ENCODE measurements around the gene USP6.
"Not testable (repeated sequence)": the region's sequence is repeated elsewhere in the genome, so short reads cannot be mapped to it uniquely, and the experiment has no call there.

USP6 gene

GRCh38 chr17:5135726-5136579, 20.1 kb downstream of the USP6 start:
- DNase-seq (ENCODE audit: low spot score), result no peak

GRCh38 chr17:5136580-5137412, 21.0 kb downstream of the USP6 start:
- DNase-seq (ENCODE audit: low spot score), result not testable (repeated sequence)

- DNase-seq (ENCODE audit: low spot score), result not testable (repeated sequence)
These were observed 21.8 kb downstream of the USP6 start for GRCh38 chr17:5137511-5138197.

GRCh38 chr17:5138198-5138544, 22.3 kb downstream of the USP6 start:
- DNase-seq (ENCODE audit: low spot score), result not testable (repeated sequence)

GRCh38 chr17:5138616-5139457, 23.0 kb downstream of the USP6 start:
- no peak for DNase-seq (ENCODE audit: low spot score)

GRCh38 chr17:5139458-5139732, 23.6 kb downstream of the USP6 start:
- DNase-seq (ENCODE audit: low spot score), result no peak

- DNase-seq (ENCODE audit: low spot score), result not testable (repeated sequence)
These were observed 27.0 kb downstream of the USP6 start for GRCh38 chr17:5142877-5143276.

GRCh38 chr17:5146122-5146521, 30.3 kb downstream of the USP6 start:
- not testable (repeated sequence) for DNase-seq (ENCODE audit: low spot score)

- DNase-seq (ENCODE audit: low spot score), result not testable (repeated sequence)
These were observed 44.9 kb downstream of the USP6 start for GRCh38 chr17:5160702-5161101.

- DNase-seq (ENCODE audit: low spot score), result not testable (repeated sequence)
These were observed 46.0 kb downstream of the USP6 start for GRCh38 chr17:5161793-5162192.

- DNase-seq (ENCODE audit: low spot score), result no peak
These were observed 48.6 kb downstream of the USP6 start for GRCh38 chr17:5164436-5164835.

- peak; percentile 49 for DNase-seq (ENCODE audit: low spot score)
These were observed 50.1 kb downstream of the USP6 start for GRCh38 chr17:5165791-5166564.

GRCh38 chr17:5175027-5175426, 59.2 kb downstream of the USP6 start:
- DNase-seq (ENCODE audit: low spot score), result not testable (repeated sequence)

- DNase-seq (ENCODE audit: low spot score), result no peak
These were observed 63.2 kb downstream of the USP6 start for GRCh38 chr17:5179003-5179402.

- DNase-seq (ENCODE audit: low spot score), result no peak
These were observed 65.9 kb downstream of the USP6 start for GRCh38 chr17:5181509-5182305.

- no peak for DNase-seq (ENCODE audit: low spot score)
These were observed 67.0 kb downstream of the USP6 start for GRCh38 chr17:5182597-5183409.

GRCh38 chr17:5183410-5183793, 67.6 kb downstream of the USP6 start:
- DNase-seq (ENCODE audit: low spot score), result no peak

- no peak for DNase-seq (ENCODE audit: low spot score)
These were observed 68.5 kb downstream of the USP6 start for GRCh38 chr17:5184288-5184687.

Measured in LoVo (cell line).